Ascending aorta (tissue), 2 donors: ENCODE results near the gene HIPK4. TPM values are rescaled to one million over a fixed set of nuclear protein-coding genes. Genes with fewer than 3 reads are reported as not detected.
"Not testable (repeated sequence)": the region's sequence is repeated elsewhere in the genome, so short reads cannot be mapped to it uniquely, and the experiment has no call there.

Source experiments
- DNase-seq, 2 donors: peaks; one replicate each; pipeline ENCODE4 v3.0.0-alpha.2; 2019; ENCODE audit warnings: low spot score in 2 of 2
- H3K27ac ChIP-seq, 2 donors: fragments of 200-600 bp; sonication (generic); one replicate each; pipeline ENCODE4 v1.5.1; 2016 to 2017; ENCODE audit warnings: mild to moderate bottlenecking in 1 of 2
- H3K27me3 ChIP-seq: fragments of 200-600 bp; sonication (generic); one replicate; pipeline ENCODE4 v1.5.1; 2017
- H3K36me3 ChIP-seq, 2 donors: fragments of 200-600 bp; sonication (generic); one replicate each; pipeline ENCODE4 v1.5.1; 2016
- H3K4me1 ChIP-seq, 2 donors: fragments of 200-600 bp; sonication (generic); one replicate each; pipeline ENCODE4 v1.5.1; 2016 to 2017; ENCODE audit warnings: mild to moderate bottlenecking in 1 of 2
- H3K4me3 ChIP-seq, 2 donors: fragments of 200-600 bp; sonication (generic); one replicate each; pipeline ENCODE4 v1.5.1; 2016 to 2017; ENCODE audit warnings: mild to moderate bottlenecking in 1 of 2
- H3K9me3 ChIP-seq, 2 donors: fragments of 200-600 bp; sonication (generic); one replicate each; pipeline ENCODE4 v1.5.1; 2016
- CTCF ChIP-seq, 3 experiments: fragments of 200-600 bp in 2 of 3; fragments of 450-650 bp in 1 of 3; sonication (generic) in 2 of 3; IDR thresholded peaks; one replicate each; pipeline ENCODE4 v1.5.1; 2016 to 2019; ENCODE audit warnings: antibody characterized with exemption in 3 of 3, mild to moderate bottlenecking in 1 of 3, moderate library complexity in 1 of 3
- intact Hi-C: fragments of 100-400 bp; cut with DNase I; formaldehyde crosslinking; loops from one replicate; pipeline ENCODE4 v1.15.1; 2023
- total RNA-seq: library from RNA; depleted of rRNA; stranded (reverse); fragments of >200 nt; gene quantifications from one replicate; pipeline ENCODE4 v1.1.0, GENCODE V29; 2016

The HIPK4 gene
- total RNA-seq, 1 donor from 2014 or later: not detected

- H3K27ac ChIP-seq: no peak within 1 kb of the TSS
- DNase-seq: no peak
- H3K36me3 ChIP-seq: no peaks in the 10 kb centered on the region
- no peak for TF ChIP-seq CTCF (IDR thresholded peaks at IDR 0.05)
- H3K4me1 ChIP-seq: peaks cover 0 to 11% of the 10 kb centered on the region in 2 donors
- H3K9me3 ChIP-seq: no peaks in the 10 kb centered on the region
- H3K27me3 ChIP-seq: no peaks in the 10 kb centered on the region
- intact Hi-C loops: no loop called here
- no peak within 1 kb of the TSS for H3K4me3 ChIP-seq
Observed at GRCh38 chr19:40413291-40413845, 23.4 kb upstream of the HIPK4 start, which contains the start of gene PRX. Gene PRX (minus strand): TSS chr19:40413378. CDS start chr19:40407932, 5,446 bp downstream.

GRCh38 chr19:40412866-40413265, 22.9 kb upstream of the HIPK4 start:
- no peak overlapping the region for H3K27ac ChIP-seq
- H3K27me3 ChIP-seq: no peaks in the 10 kb centered on the region
- H3K36me3 ChIP-seq: no peaks in the 10 kb centered on the region
- peaks cover 0 to 11% of the 10 kb centered on the region in 2 donors for H3K4me1 ChIP-seq
- intact Hi-C loops: no loop called here
- TF ChIP-seq CTCF (IDR thresholded peaks at IDR 0.05): no peak
- no peak overlapping the region for H3K4me3 ChIP-seq
- no peak for DNase-seq
- H3K9me3 ChIP-seq: no peaks in the 10 kb centered on the region

- peaks cover 0 to 11% of the 10 kb centered on the region in 2 donors for H3K4me1 ChIP-seq
- no peaks in the 10 kb centered on the region for H3K9me3 ChIP-seq
- no peak overlapping the region for H3K4me3 ChIP-seq
- peak overlapping the region; percentile 40 to 50 for H3K27ac ChIP-seq
- DNase-seq: no peak
- H3K36me3 ChIP-seq: no peaks in the 10 kb centered on the region
- intact Hi-C loops: no loop called here
- TF ChIP-seq CTCF (IDR thresholded peaks at IDR 0.05): no peak
- H3K27me3 ChIP-seq: no peaks in the 10 kb centered on the region
Observed at GRCh38 chr19:40411958-40412499, 22.0 kb upstream of the HIPK4 start.

GRCh38 chr19:40411125-40411842, 21.3 kb upstream of the HIPK4 start:
- H3K27ac ChIP-seq: peak overlapping the region; percentile 40 to 50
- H3K9me3 ChIP-seq: no peaks in the 10 kb centered on the region
- no peak for TF ChIP-seq CTCF (IDR thresholded peaks at IDR 0.05)
- no peaks in the 10 kb centered on the region for H3K36me3 ChIP-seq
- peaks cover 0 to 11% of the 10 kb centered on the region in 2 donors for H3K4me1 ChIP-seq
- no peak overlapping the region for H3K4me3 ChIP-seq
- H3K27me3 ChIP-seq: no peaks in the 10 kb centered on the region
- no peak for DNase-seq
- intact Hi-C loops: no loop called here

GRCh38 chr19:40410030-40410389, 20.0 kb upstream of the HIPK4 start:
- Histone ChIP-seq H3K27ac (no peak overlapping the region), H3K9me3 (no peaks in the 10 kb centered on the region), H3K4me1 (peaks cover 0 to 11% of the 10 kb centered on the region in 2 donors), H3K4me3 (no peak overlapping the region), H3K36me3 (no peaks in the 10 kb centered on the region), H3K27me3 (no peaks in the 10 kb centered on the region)
- intact Hi-C loops: no loop called here
- no peak for TF ChIP-seq CTCF (IDR thresholded peaks at IDR 0.05)
- DNase-seq: no peak

GRCh38 chr19:40408598-40408925, 18.6 kb upstream of the HIPK4 start:
- H3K4me3 ChIP-seq, H3K27me3 ChIP-seq, H3K27ac ChIP-seq, H3K36me3 ChIP-seq, intact Hi-C loops, DNase-seq, H3K9me3 ChIP-seq: not testable (repeated sequence)
- H3K4me1 ChIP-seq: peaks cover 0 to 11% of the 10 kb centered on the region in 2 donors
